ENCODE results near the gene ISY1. TPM values are rescaled to one million over a fixed set of nuclear protein-coding genes. Genes with fewer than 3 reads are reported as not detected.

ISY1 gene
- total and polyA plus RNA-seq, 2 donors, result 32.6 to 34.8 TPM

DNA sequence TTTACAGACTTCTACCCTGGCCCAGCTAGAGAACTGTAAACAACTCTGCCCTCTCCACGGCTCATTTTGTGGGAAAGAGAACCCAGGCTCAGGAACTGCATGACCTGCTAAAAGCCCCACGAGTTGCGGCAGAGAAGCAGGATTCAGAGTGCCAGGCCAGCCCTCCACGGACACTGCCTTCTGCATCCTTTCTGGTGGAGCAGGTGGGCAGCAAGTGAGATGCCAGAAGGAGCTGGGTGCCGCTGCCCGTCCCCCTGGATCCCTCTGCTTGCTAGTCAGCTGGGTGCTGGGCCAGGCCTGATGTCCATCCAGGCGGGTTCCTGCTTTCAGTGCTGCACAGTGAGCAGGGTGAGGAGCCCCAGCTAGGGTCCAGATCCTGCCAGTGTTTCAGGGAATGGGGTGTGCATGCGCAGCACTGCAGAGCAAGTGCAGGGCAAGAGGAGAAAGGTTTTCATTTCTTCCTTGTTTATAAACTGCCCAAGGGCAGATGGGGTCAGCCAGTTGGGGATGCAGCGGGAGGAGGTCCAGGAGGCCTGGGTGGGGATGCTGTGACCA, 34.1 kb downstream of the ISY1 start:
- no peak overlapping the region for H3K27ac ChIP-seq (ENCODE audit: low read depth in 1 of 2, low read length in 1 of 2)
- DNase-seq (ENCODE audit: low read depth in 6 of 9, low spot score in 9 of 9), result no peak
- H3K4me3 ChIP-seq (ENCODE audit: low read length in 2 of 2), result no peak overlapping the region
- no peaks in the 10 kb centered on the region for H3K9me3 ChIP-seq (ENCODE audit: control insufficient read depth in 2 of 2, insufficient read depth in 1 of 2, low read length in 1 of 2)
- H3K4me1 ChIP-seq (ENCODE audit: control insufficient read depth in 2 of 2, insufficient read depth in 2 of 2, low read length in 2 of 2), result peaks cover 0 to 8% of the 10 kb centered on the region in 2 donors
- 95% methylated on average over 9 of the region's 9 CpGs for WGBS
- H3K27me3 ChIP-seq (ENCODE audit: control insufficient read depth in 2 of 2, insufficient read depth in 1 of 2, low read length in 1 of 2), result no peaks in the 10 kb centered on the region
- peaks cover 44 to 54% of the 10 kb centered on the region in 2 donors for H3K36me3 ChIP-seq (ENCODE audit: control insufficient read depth in 2 of 2, insufficient read depth in 2 of 2, low read length in 1 of 2)

DNA sequence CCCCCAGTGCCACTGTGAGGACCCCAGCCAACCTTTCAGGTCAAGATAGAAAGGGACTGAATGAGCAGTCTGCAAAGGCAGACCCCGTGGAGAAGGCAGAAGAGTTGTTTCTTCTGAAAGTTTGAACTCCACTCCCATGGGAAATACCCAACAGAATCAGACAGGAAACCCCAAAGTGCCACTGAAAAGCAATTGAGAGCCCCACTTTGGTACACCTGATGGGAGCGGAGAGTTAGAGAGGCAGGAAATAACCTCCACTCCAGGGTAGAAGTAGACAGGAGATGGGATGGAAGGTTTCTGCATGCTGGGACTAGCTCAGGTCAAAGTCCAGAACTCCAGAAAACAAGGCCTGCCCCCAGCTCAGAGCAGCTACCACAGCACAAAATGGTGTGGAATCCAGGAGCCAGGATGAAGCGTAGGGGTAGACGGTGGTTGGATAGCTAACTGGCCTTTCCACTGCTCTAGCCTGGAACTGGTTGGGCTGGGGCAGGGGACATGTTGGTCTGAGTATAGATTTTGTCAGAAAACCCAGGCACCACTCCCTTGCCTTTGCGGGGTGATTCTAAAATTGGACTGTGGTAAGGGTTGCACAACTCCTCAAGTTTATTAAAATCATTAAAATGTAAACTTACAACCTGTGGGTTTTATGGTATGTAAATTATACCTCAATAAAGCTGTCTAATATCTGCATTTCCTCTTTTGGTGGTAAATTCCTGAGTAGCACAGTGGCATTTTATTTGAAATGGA, 37.4 kb downstream of the ISY1 start:
- H3K4me1 ChIP-seq (ENCODE audit: control insufficient read depth in 2 of 2, insufficient read depth in 2 of 2, low read length in 2 of 2), result peaks cover 7 to 25% of the 10 kb centered on the region in 2 donors
- H3K4me3 ChIP-seq (ENCODE audit: low read length in 2 of 2), result no peak overlapping the region
- 70% methylated on average over 5 of the region's 5 CpGs for WGBS
- H3K27me3 ChIP-seq (ENCODE audit: control insufficient read depth in 2 of 2, insufficient read depth in 1 of 2, low read length in 1 of 2), result no peaks in the 10 kb centered on the region
- DNase-seq (ENCODE audit: low read depth in 6 of 9, low spot score in 9 of 9), result no peak
- no peak overlapping the region for H3K27ac ChIP-seq (ENCODE audit: low read depth in 1 of 2, low read length in 1 of 2)
- no peaks in the 10 kb centered on the region for H3K9me3 ChIP-seq (ENCODE audit: control insufficient read depth in 2 of 2, insufficient read depth in 1 of 2, low read length in 1 of 2)
- peaks cover 12 to 22% of the 10 kb centered on the region in 2 donors for H3K36me3 ChIP-seq (ENCODE audit: control insufficient read depth in 2 of 2, insufficient read depth in 2 of 2, low read length in 1 of 2)

DNA sequence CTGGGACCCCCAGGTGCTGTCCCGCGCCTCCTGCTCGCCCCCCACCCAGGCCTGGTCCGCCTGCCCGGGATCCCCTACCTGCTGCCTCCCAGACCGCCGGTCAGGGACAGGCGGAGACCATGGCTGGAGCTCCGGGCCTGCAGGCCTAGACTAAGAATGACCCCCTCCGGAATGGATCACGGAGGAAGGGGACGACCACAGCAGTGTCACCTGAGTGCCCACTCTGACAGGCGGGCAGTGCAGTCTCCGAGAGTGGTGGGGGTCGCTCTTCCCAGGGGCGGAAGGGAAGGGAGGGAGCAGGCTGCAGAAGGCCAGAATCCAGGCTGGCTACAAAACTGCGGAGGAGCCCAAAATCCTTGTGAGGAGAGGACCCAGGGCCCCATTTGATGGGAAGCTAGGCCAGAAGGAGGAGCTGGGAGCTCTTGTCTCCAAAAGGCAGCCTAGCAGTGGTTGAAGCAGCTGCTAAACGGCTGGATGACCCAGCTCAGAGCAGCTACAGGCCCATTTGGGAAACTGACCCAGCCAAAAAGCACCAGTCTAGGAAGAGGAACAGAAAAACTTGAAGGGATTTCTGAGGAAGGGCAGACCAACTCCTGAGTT, 38.4 kb downstream of the ISY1 start:
- no peak overlapping the region for H3K4me3 ChIP-seq (ENCODE audit: low read length in 2 of 2)
- peaks cover 7 to 12% of the 10 kb centered on the region in 2 donors for H3K36me3 ChIP-seq (ENCODE audit: control insufficient read depth in 2 of 2, insufficient read depth in 2 of 2, low read length in 1 of 2)
- WGBS, result 89% methylated on average over 18 of the region's 18 CpGs
- no peak for DNase-seq (ENCODE audit: low read depth in 6 of 9, low spot score in 9 of 9)
- H3K27me3 ChIP-seq (ENCODE audit: control insufficient read depth in 2 of 2, insufficient read depth in 1 of 2, low read length in 1 of 2), result no peaks in the 10 kb centered on the region
- H3K4me1 ChIP-seq (ENCODE audit: control insufficient read depth in 2 of 2, insufficient read depth in 2 of 2, low read length in 2 of 2), result peaks cover 15 to 35% of the 10 kb centered on the region in 2 donors
- H3K27ac ChIP-seq (ENCODE audit: low read depth in 1 of 2, low read length in 1 of 2), result peak overlapping the region in 1 of 2 donors; percentile 58
- H3K9me3 ChIP-seq (ENCODE audit: control insufficient read depth in 2 of 2, insufficient read depth in 1 of 2, low read length in 1 of 2), result no peaks in the 10 kb centered on the region

DNA sequence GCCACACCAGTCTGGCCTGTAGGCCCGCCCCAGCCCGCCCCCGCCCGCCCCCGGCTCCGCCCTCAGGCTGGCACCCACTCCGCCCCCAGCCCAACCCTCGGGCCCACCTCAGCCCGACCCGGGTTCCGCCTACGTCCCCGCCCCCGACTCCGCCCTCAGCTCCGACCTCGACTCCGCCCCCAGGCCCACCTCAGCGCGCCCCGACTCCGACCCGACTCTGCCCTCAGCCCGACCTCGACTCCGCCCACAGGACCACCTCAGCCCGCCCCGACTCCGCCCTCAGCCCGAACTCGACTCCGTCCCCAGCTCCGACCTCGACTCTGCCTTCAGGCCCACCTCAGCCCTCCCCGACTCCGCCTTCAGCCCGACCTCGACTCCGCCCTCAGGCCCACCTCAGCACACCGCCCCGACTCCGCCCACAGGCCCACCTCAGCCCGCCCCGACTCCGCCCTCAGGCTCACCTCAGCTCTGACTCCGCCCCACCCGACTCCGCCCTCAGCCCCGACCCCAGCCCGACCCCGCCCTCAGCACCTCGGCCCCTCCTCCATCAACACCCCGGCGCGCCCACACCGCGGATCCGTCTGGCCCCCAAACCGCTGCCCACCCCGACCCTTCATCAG, 39.0 kb downstream of the ISY1 start, which contains the start of gene RAB43:
RAB43 (minus strand) TSS at position 13 of the 620 bp plus-strand sequence. CDS start 315 bp downstream, outside the sequence.
- peaks cover 9 to 10% of the 10 kb centered on the region in 2 donors for H3K36me3 ChIP-seq (ENCODE audit: control insufficient read depth in 2 of 2, insufficient read depth in 2 of 2, low read length in 1 of 2)
- H3K27me3 ChIP-seq (ENCODE audit: control insufficient read depth in 2 of 2, insufficient read depth in 1 of 2, low read length in 1 of 2), result no peaks in the 10 kb centered on the region
- H3K4me3 ChIP-seq (ENCODE audit: low read length in 2 of 2), result peak within 1 kb of the TSS; percentile 62 to 97
- WGBS, result 12% methylated on average over 60 of the region's 60 CpGs
- H3K9me3 ChIP-seq (ENCODE audit: control insufficient read depth in 2 of 2, insufficient read depth in 1 of 2, low read length in 1 of 2), result no peaks in the 10 kb centered on the region
- peak within 1 kb of the TSS; percentile 94 to 95 for H3K27ac ChIP-seq (ENCODE audit: low read depth in 1 of 2, low read length in 1 of 2)
- peaks cover 18 to 41% of the 10 kb centered on the region in 2 donors for H3K4me1 ChIP-seq (ENCODE audit: control insufficient read depth in 2 of 2, insufficient read depth in 2 of 2, low read length in 2 of 2)
- peak; percentile 71 to 95 (median 87) for DNase-seq (ENCODE audit: low read depth in 6 of 9, low spot score in 9 of 9)

DNA sequence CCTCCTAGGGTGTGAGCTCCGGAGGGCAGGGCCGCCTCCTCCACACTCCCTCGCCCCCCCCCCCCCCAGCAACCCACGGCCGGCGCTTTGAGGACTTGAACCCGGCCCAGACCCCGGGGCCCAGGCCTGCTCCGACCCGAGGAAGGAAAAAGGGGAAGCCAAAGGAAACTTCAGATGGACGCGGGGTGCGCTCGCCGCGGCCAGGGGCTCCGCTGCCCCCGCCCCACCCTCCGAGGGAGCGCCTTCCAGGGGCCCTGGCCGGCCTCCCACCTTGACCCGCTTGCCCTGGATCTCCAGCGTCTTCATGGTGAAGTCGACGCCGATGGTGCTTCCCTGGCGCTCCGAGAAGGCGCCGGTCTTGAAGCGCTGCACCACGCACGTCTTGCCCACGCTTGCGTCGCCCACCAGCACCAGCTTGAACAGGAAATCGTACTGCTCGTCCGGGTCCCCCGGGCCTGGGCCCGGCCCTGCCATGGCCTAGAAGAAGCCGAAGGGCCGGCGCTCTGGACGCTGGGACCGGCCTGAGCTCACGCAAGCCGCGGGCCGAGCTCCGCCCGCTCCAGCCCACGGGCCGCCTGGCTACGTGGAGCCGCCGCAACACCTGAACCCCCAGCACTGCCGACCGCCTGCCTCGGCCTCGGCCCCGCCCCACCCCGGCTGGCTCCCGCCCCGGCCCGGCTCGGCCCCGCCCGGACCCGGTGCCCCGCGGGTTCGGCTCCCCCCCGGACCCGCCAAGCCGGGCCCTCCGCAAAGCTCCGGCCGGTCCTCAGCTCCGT, 39.7 kb downstream of the ISY1 start:
- Histone ChIP-seq H3K4me3 (ENCODE audit: low read length in 2 of 2) (peak overlapping the region; percentile 62 to 97), H3K36me3 (ENCODE audit: control insufficient read depth in 2 of 2, insufficient read depth in 2 of 2, low read length in 1 of 2) (peaks cover 2 to 10% of the 10 kb centered on the region in 2 donors), H3K27ac (ENCODE audit: low read depth in 1 of 2, low read length in 1 of 2) (peak overlapping the region; percentile 94 to 95), H3K4me1 (ENCODE audit: control insufficient read depth in 2 of 2, insufficient read depth in 2 of 2, low read length in 2 of 2) (peaks cover 22 to 48% of the 10 kb centered on the region in 2 donors), H3K9me3 (ENCODE audit: control insufficient read depth in 2 of 2, insufficient read depth in 1 of 2, low read length in 1 of 2) (no peaks in the 10 kb centered on the region), H3K27me3 (ENCODE audit: control insufficient read depth in 2 of 2, insufficient read depth in 1 of 2, low read length in 1 of 2) (no peaks in the 10 kb centered on the region)
- under 1% methylated on average over 80 of the region's 80 CpGs for WGBS
- DNase-seq (ENCODE audit: low read depth in 6 of 9, low spot score in 9 of 9), result peak in 6 of 9 donors; percentile 37 to 77 (median 50)

DNA sequence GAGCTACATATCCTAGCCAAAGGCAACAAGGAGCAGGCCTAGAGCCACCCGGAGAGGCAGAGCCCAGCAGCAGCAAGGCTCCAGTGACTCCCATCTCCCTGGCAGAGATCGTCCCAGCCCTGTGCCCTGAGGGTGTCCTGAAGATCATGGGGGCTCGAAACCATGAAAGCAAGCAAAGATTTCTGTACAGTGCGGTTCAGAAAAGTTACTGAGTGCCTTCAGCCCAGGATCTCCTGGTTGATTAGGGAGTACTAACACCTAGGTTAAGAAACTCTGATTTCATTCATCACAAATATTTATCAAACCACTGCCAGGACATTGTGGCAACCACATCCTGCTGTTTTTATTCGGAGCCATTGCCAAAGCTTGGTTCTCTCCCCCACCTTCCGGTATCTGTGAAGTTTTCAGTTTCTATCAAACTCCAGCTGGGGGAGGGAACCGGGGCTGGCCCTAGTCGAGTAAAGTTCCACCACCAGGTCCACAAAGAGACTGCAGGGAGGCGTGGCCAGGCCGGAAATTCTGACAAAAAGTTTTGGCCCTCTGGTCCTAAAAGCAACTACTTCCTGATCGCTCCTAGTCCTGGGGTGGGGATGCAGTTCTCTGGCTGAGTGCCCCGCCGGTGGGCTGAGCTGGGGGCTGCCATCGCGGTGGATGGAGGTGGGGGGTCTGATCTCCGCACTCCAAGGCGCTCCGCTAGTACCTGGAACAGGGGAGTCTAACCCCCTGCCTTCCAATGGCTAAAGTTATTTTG, 40.4 kb downstream of the ISY1 start:
- Histone ChIP-seq H3K4me1 (ENCODE audit: control insufficient read depth in 2 of 2, insufficient read depth in 2 of 2, low read length in 2 of 2) (peaks cover 26 to 54% of the 10 kb centered on the region in 2 donors), H3K36me3 (ENCODE audit: control insufficient read depth in 2 of 2, insufficient read depth in 2 of 2, low read length in 1 of 2) (peaks cover 0 to 10% of the 10 kb centered on the region in 2 donors), H3K27me3 (ENCODE audit: control insufficient read depth in 2 of 2, insufficient read depth in 1 of 2, low read length in 1 of 2) (no peaks in the 10 kb centered on the region), H3K9me3 (ENCODE audit: control insufficient read depth in 2 of 2, insufficient read depth in 1 of 2, low read length in 1 of 2) (no peaks in the 10 kb centered on the region), H3K27ac (ENCODE audit: low read depth in 1 of 2, low read length in 1 of 2) (peak overlapping the region; percentile 94 to 95), H3K4me3 (ENCODE audit: low read length in 2 of 2) (peak overlapping the region; percentile 62 to 97)
- peak; percentile 62 to 96 (median 84) for DNase-seq (ENCODE audit: low read depth in 6 of 9, low spot score in 9 of 9)
- under 1% methylated on average over 18 of the region's 18 CpGs for WGBS

DNA sequence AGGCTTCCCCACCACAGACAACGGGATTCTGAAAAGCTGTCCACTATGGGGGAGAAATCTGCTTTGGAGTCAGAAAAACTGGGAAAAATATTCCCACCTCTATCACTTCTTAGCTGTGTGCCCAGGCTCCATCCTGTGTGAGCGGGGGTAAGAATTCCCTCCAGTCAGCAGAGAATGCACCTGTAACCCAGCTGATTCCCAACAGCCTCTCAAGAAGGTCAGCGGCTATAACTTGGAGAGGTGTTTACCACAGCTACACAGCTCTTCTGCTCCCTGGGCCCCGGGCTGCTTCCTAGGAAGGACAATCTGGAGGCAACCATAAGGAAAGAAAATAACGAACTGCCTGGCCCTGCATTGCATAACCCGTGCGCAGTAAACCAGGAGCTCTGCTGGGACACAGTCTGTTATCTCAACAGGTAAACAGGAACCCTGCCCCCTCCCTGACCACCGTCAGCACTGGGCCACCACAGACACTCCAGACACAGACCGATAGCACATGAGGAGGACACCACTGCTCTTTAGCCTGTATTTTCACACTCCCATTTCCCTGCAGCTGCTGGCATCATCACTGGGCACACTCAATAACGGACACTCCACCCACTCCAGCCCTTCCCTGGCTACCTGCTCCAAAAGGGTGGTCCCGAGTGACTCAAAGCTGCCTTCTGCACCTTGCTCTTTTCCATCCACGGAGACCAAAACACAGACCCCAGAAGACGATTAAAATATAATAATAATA, 41.3 kb downstream of the ISY1 start:
- Histone ChIP-seq H3K4me3 (ENCODE audit: low read length in 2 of 2) (peak overlapping the region; percentile 62 to 97), H3K27ac (ENCODE audit: low read depth in 1 of 2, low read length in 1 of 2) (peak overlapping the region; percentile 94 to 95), H3K36me3 (ENCODE audit: control insufficient read depth in 2 of 2, insufficient read depth in 2 of 2, low read length in 1 of 2) (peaks cover 3 to 13% of the 10 kb centered on the region in 2 donors), H3K9me3 (ENCODE audit: control insufficient read depth in 2 of 2, insufficient read depth in 1 of 2, low read length in 1 of 2) (no peaks in the 10 kb centered on the region), H3K4me1 (ENCODE audit: control insufficient read depth in 2 of 2, insufficient read depth in 2 of 2, low read length in 2 of 2) (peaks cover 26 to 54% of the 10 kb centered on the region in 2 donors), H3K27me3 (ENCODE audit: control insufficient read depth in 2 of 2, insufficient read depth in 1 of 2, low read length in 1 of 2) (no peaks in the 10 kb centered on the region)
- 53% methylated on average over 13 of the region's 13 CpGs for WGBS
- peak in 3 of 9 donors; percentile 17 to 47 (median 27) for DNase-seq (ENCODE audit: low read depth in 6 of 9, low spot score in 9 of 9)

Measured in thymus (tissue), 11 donors.